Central memory CD4-positive, alpha-beta T cell (primary cell): Measurements from ENCODE around the gene FMO1.
"Not testable (repeated sequence)": the region's sequence is repeated elsewhere in the genome, so short reads cannot be mapped to it uniquely, and the experiment has no call there.

Source experiments
- DNase-seq: peaks from one replicate; pipeline ENCODE4 v3.0.0; 2022

The FMO1 gene

GRCh38 chr1:171286032-171286705 lies 37.9 kb downstream of the FMO1 start:
- no peak for DNase-seq

- no peak for DNase-seq
Measured at GRCh38 chr1:171290621-171291020, 42.3 kb downstream of the FMO1 start.

- DNase-seq, result no peak
Measured at GRCh38 chr1:171292799-171293198, 44.5 kb downstream of the FMO1 start.

GRCh38 chr1:171295383-171295782 lies 47.1 kb downstream of the FMO1 start:
- DNase-seq, result not testable (repeated sequence)

- DNase-seq, result no peak
Measured at GRCh38 chr1:171295821-171296220, 47.5 kb downstream of the FMO1 start.

- DNase-seq, result no peak
Measured at GRCh38 chr1:171296897-171297296, 48.6 kb downstream of the FMO1 start.

GRCh38 chr1:171298696-171299095 lies 50.4 kb downstream of the FMO1 start:
- DNase-seq, result no peak

- no peak for DNase-seq
Measured at GRCh38 chr1:171299342-171299741, 51.0 kb downstream of the FMO1 start.

GRCh38 chr1:171300401-171300800 lies 52.1 kb downstream of the FMO1 start:
- DNase-seq, result no peak

- no peak for DNase-seq
Measured at GRCh38 chr1:171310661-171311087, 62.4 kb downstream of the FMO1 start.

- no peak for DNase-seq
Measured at GRCh38 chr1:171311771-171312558, 63.7 kb downstream of the FMO1 start.

- no peak for DNase-seq
Measured at GRCh38 chr1:171313319-171313834, 65.1 kb downstream of the FMO1 start.

- peak; percentile 90 for DNase-seq
Measured at GRCh38 chr1:171313835-171314320, 65.6 kb downstream of the FMO1 start, which contains the start of gene FMO4. Gene FMO4, plus strand, starts transcription at chr1:171314183. Its CDS starts 5,643 bp downstream, at chr1:171319826.

GRCh38 chr1:171329251-171329650 lies 81.0 kb downstream of the FMO1 start:
- DNase-seq, result no peak

- no peak for DNase-seq
Measured at GRCh38 chr1:171334024-171334640, 85.8 kb downstream of the FMO1 start.
